GM12878 (cell line): ENCODE measurements around the gene RCHY1. TPM values are rescaled to one million over a fixed set of nuclear protein-coding genes. Genes with fewer than 3 reads are reported as not detected.

Source experiments
- ATAC-seq: fragments of 200-7000 bp; cut with Tn5 transposase; 3 replicates; pipeline ENCODE4 v1.9.1; 2020; ENCODE audit warnings: mild to moderate bottlenecking, moderate library complexity
- BruUV-seq: library from RNA; stranded (reverse); fragments of 400-500 nt; replicated peaks from 2 replicates; lab custom pipeline; 2021; lab: Mats Ljungman, UMichigan
- CTCF ChIA-PET: fragments of 300-600 bp; sonication (Branson Sonifier 250); formaldehyde crosslinking; extraction: SDS; loops from one replicate; lab custom pipeline; 2021; ENCODE audit warnings: inconsistent platforms; lab: Yijun Ruan, JAX
- POLR2A ChIA-PET: fragments of 350-600 bp; formaldehyde crosslinking; extraction: SDS; loops from one replicate; lab custom pipeline; 2021; ENCODE audit warnings: inconsistent platforms; lab: Charles Lee
- RAD21 ChIA-PET: fragments of 300-600 bp; sonication (Branson Sonifier 250); formaldehyde crosslinking; loops from one replicate; lab custom pipeline; 2023; ENCODE audit warnings: antibody characterized with exemption; ENCODE audit not compliant: unreplicated experiment; lab: Charles Lee
- SMC1A ChIA-PET: fragments of 300-600 bp; sonication (Branson Sonifier 250); formaldehyde crosslinking; loops from one replicate; lab custom pipeline; 2023; ENCODE audit not compliant: unreplicated experiment, uncharacterized antibody; lab: Charles Lee
- DNase-seq: peaks from one replicate; pipeline ENCODE4 v3.0.0-alpha.2; 2011; ENCODE audit warnings: low read depth, low spot score
- FAIRE-seq: peaks from 3 replicates; lab custom pipeline; 2011; peaks lifted over from hg19 to GRCh38; lab: Jason Lieb, UNC
- H2AFZ ChIP-seq: 2 replicates; pipeline ENCODE4 v1.6.0; 2011; ENCODE audit warnings: low read depth, low read length, control low read depth; ENCODE audit not compliant: control insufficient read depth
- H3K27ac ChIP-seq: 2 replicates; pipeline ENCODE4 v1.5.1; 2011; ENCODE audit warnings: control low read depth; ENCODE audit not compliant: control insufficient read depth, insufficient read depth
- H3K27me3 ChIP-seq, 2 experiments: replicated peaks in 1 of 2; 2 replicates each; pipeline versions ENCODE4 v1.6.0 to v1.6.1; 2011; ENCODE audit warnings: low read length in 1 of 2; ENCODE audit not compliant: control insufficient read depth in 2 of 2, insufficient read depth in 2 of 2
- H3K36me3 ChIP-seq, 2 experiments: 2 replicates each; pipeline ENCODE4 v1.5.1; 2011; ENCODE audit warnings: low read length in 1 of 2; ENCODE audit not compliant: control insufficient read depth in 2 of 2, insufficient read depth in 2 of 2
- H3K4me1 ChIP-seq: 2 replicates; pipeline ENCODE4 v1.6.1; 2011; ENCODE audit warnings: mild to moderate bottlenecking, low read length, moderate library complexity, mixed read lengths; ENCODE audit not compliant: control insufficient read depth, insufficient read depth
- H3K4me2 ChIP-seq: 2 replicates; pipeline ENCODE4 v1.6.0; 2011; ENCODE audit warnings: control low read depth; ENCODE audit not compliant: control insufficient read depth, insufficient read depth
- H3K4me3 ChIP-seq: fragments of 200-600 bp; sonication (generic); 2 replicates; pipeline ENCODE4 v1.5.1; 2016
- H3K79me2 ChIP-seq: 2 replicates; pipeline ENCODE4 v1.6.0; 2011; ENCODE audit warnings: low read length; ENCODE audit not compliant: control insufficient read depth, insufficient read depth
- H3K9ac ChIP-seq: 2 replicates; pipeline ENCODE4 v1.8.0; 2011; ENCODE audit warnings: low read length, control low read depth, mixed read lengths; ENCODE audit not compliant: control insufficient read depth, insufficient read depth
- H3K9me3 ChIP-seq: replicated peaks from 3 replicates; pipeline ENCODE4 v1.5.1; 2011; ENCODE audit warnings: mild to moderate bottlenecking, low read length; ENCODE audit not compliant: control insufficient read depth, insufficient read depth
- H4K20me1 ChIP-seq: 2 replicates; pipeline ENCODE4 v1.6.0; 2011; ENCODE audit not compliant: control insufficient read depth, insufficient read depth
- IKZF1 ChIP-seq: fragments of 450-650 bp; conservative IDR thresholded peaks from 2 replicates; pipeline ENCODE4 v1.6.1; 2017; ENCODE audit warnings: antibody characterized with exemption, mild to moderate bottlenecking
- IKZF2 ChIP-seq, 2 experiments: fragments of 450-650 bp; IDR thresholded peaks; 2 replicates each; pipeline ENCODE4 v1.6.1; 2017; ENCODE audit warnings: mild to moderate bottlenecking in 2 of 2, moderate library complexity in 2 of 2
- MEF2A ChIP-seq: IDR thresholded peaks from 2 replicates; pipeline ENCODE4 v1.6.1; 2011; ENCODE audit warnings: low read depth, mild to moderate bottlenecking, low read length, moderate library complexity; ENCODE audit not compliant: insufficient read depth
- MTA3 ChIP-seq: IDR thresholded peaks from 2 replicates; pipeline ENCODE4 v1.6.1; 2012; ENCODE audit warnings: low read length, inconsistent platforms, borderline replicate concordance
- PAX8 ChIP-seq: fragments of 450-650 bp; IDR thresholded peaks from 2 replicates; pipeline ENCODE4 v1.6.1; 2017; ENCODE audit warnings: mild to moderate bottlenecking, moderate library complexity
- POLR2AphosphoS2 ChIP-seq: IDR thresholded peaks from 2 replicates; pipeline ENCODE4 v1.6.1; 2011; ENCODE audit warnings: low read depth, mild to moderate bottlenecking, low read length, improper control_type of control experiment, moderate library complexity
- WGBS: methylation state at CpG from one replicate; pipeline ENCODE4 v1.1.6; 2016; ENCODE audit warnings: low lambda C conversion rate; ENCODE audit not compliant: insufficient replicate concordance, insufficient coverage; ENCODE audit errors: missing lambda C conversion rate; 5-methylcytosine and 5-hydroxymethylcytosine counted together
- in situ Hi-C: fragments of 300-500 bp; cut with MboI; formaldehyde crosslinking; loops from 9 replicates; pipeline ENCODE4 v1.14.3; 2018; ENCODE audit warnings: mixed read lengths
- intact Hi-C: fragments of 100-400 bp; cut with micrococcal nuclease; formaldehyde crosslinking; loops from one replicate; pipeline ENCODE4 v1.14.2; 2022; ENCODE audit not compliant: unreplicated experiment
- polyA plus RNA-seq, 11 experiments: library from polyadenylated mRNA; depleted of rRNA in 4 of 11; unstranded in 6 of 11; stranded (reverse) in 5 of 11; fragments of >200 nt; fragmentation: Nextera tagmentation in 4 of 11; fragmentation: Illumina TruSeq in 1 of 11; extraction: Ambion mirVana in 4 of 11; extraction: Trizol in 1 of 11; gene quantifications; 1 replicate in 1 of 11; 2 replicates in 10 of 11; pipeline versions ENCODE4 v1.2.1 to v1.2.3, GENCODE V29; 2011 to 2016; ENCODE audit warnings: inconsistent platforms in 2 of 11, missing spikeins in 2 of 11, low read depth in 1 of 11
- total RNA-seq, 4 experiments: library from RNA; depleted of rRNA in 3 of 4; stranded (reverse); fragments of >200 nt in 3 of 4; fragmentation: Illumina TruSeq in 1 of 4; extraction: Trizol in 1 of 4; gene quantifications; 2 replicates each; pipeline versions ENCODE4 v1.2.1 to v1.2.3, GENCODE V29; 2013 to 2021
- TF ChIP-seq, protein P1 (sequence below): IDR thresholded peaks from 2 replicates; pipeline ENCODE4 v1.6.1; 2012; ENCODE audit warnings: low read depth, low read length, improper control_type of control experiment
- TF ChIP-seq, protein P2 (sequence below): fragments of 450-650 bp; conservative IDR thresholded peaks from 2 replicates; pipeline ENCODE4 v1.6.1; 2017; ENCODE audit warnings: mild to moderate bottlenecking, moderate library complexity

RCHY1 gene
- total and polyA plus RNA-seq, 10 of the 15 experiments (the other 5 are each of a cell fraction or from before 2014, with no cell fraction given) = 12.0 to 50.6 (median 26.4) TPM

DNA sequence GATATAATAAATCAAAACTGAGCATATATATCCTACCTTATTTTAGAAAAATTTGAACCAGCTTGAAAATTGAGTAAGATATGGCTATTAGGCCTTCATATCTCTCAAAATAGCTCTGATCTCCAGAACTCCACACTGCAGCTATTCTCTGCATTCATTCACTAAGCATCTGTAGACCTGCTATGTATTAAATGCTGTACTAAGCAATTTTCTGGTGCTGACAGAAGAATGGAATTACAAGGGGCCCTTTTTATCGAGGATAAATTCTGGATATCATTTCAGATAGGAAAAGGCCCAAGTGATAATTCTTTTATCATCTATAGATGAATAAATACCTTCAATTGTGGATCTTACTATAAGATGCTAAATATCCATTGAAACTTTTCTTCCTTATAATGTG is 1.9 kb upstream of the RCHY1 start:
- ChIA-PET SMC1A (interaction anchor here (0.9 to 2.0 kb wide), 6 partner anchors 9 to 346 kb away, joined by 3 to 13 read pairs (median 3); no protein-coding TSS in a partner anchor), CTCF (interaction anchor here (0.6 to 1.9 kb wide), 5 partner anchors 12 to 186 kb away, joined by 3 to 5 read pairs (median 3); no protein-coding TSS in a partner anchor), POLR2A (interaction anchor here (1.9 to 2.8 kb wide), 3 partner anchors 10 to 211 kb away, joined by 6 to 11 read pairs (median 7); no protein-coding TSS in a partner anchor), RAD21 (interaction anchor here (1.2 to 1.3 kb wide), 3 partner anchors 10 to 331 kb away, joined by 3 to 4 read pairs (median 4); no protein-coding TSS in a partner anchor)
- H3K4me1 ChIP-seq = no peaks in the 10 kb centered on the region
- no TSS peak for BruUV-seq
- no peaks in the 10 kb centered on the region for H3K27me3 ChIP-seq
- FAIRE-seq (no peak), DNase-seq (no peak), ATAC-seq (no peak)
- peaks cover 42% of the 10 kb centered on the region for H3K79me2 ChIP-seq
- intact Hi-C loops = no loop called here
- WGBS = 91% methylated on average over 1 of the region's 1 CpG
- H3K4me3 ChIP-seq = peak overlapping the region; percentile 98; the same call in 1 of the 2 replicates
- in situ Hi-C loops = no loop called here
- peak overlapping the region; percentile 94 for H3K4me2 ChIP-seq
- H3K9me3 ChIP-seq = no peaks in the 10 kb centered on the region; the same call in 2 of the 3 replicates
- H4K20me1 ChIP-seq = no peaks in the 10 kb centered on the region
- H2AFZ ChIP-seq = no peak overlapping the region
- no peaks in the 10 kb centered on the region; a peak in 1 of 4 replicates for H3K36me3 ChIP-seq
- TF ChIP-seq POLR2AphosphoS2 (no peak), PAX8 (no peak)
- no peak overlapping the region for H3K9ac ChIP-seq
- H3K27ac ChIP-seq = no peak overlapping the region

DNA sequence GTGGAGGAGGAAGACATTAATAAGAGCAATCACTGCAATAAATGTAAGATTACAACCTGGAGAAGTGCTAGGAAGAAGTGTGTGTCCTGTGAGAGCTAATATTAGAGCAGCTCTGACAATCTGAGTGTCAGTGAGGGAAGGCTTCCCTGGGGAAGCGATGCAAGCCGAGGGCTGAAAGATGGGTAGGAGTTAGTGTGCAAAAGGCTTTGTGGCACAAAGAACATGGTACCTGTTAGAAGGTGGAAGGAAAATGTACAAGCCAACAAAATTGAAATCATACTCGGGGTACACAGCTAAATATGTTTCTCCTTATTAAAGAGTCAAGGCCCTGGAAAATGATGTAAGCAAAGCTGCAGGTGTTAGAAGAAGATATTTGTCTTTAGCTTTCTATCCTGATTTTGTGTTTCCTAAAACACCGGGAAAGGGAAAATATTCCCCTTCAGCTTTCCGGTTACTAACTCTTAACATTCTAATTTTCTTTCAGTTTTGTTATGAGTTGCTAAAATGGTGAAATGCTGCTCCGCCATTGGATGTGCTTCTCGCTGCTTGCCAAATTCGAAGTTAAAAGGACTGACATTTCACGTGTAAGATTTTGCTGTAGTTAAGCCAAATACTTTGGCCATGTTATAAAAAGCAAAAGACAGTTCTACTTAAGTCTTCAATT is 878 bp upstream of the RCHY1 start:
- Histone ChIP-seq H3K27me3 (no peaks in the 10 kb centered on the region), H4K20me1 (no peaks in the 10 kb centered on the region), H2AFZ (peak overlapping the region; percentile 83), H3K27ac (peak overlapping the region; percentile 84), H3K36me3 (no peaks in the 10 kb centered on the region), H3K9ac (peak overlapping the region; percentile 75), H3K4me3 (peak overlapping the region; percentile 98), H3K4me1 (no peaks in the 10 kb centered on the region), H3K4me2 (peak overlapping the region; percentile 94), H3K9me3 (no peaks in the 10 kb centered on the region; the same call in 1 of the 3 replicates), H3K79me2 (peaks cover 52% of the 10 kb centered on the region)
- WGBS = 1% methylated on average over 9 of the region's 9 CpGs
- no TSS peak for BruUV-seq
- ChIA-PET CTCF (interaction anchor here (0.9 to 1.9 kb wide), 6 partner anchors 10 to 155 kb away, joined by 3 to 5 read pairs (median 4); no protein-coding TSS in a partner anchor), SMC1A (interaction anchor here (0.6 to 2.7 kb wide), 9 partner anchors 10 to 1330 kb away, joined by 3 to 13 read pairs (median 4); partner anchors contain the start of genes SDAD1 and USO1), POLR2A (interaction anchor here (0.8 to 2.8 kb wide), 7 partner anchors 10 to 511 kb away, joined by 3 to 22 read pairs (median 6); partner anchors contain the start of gene USO1), RAD21 (interaction anchor here (1.2 to 1.9 kb wide), 5 partner anchors 9 to 332 kb away, joined by 3 to 5 read pairs (median 4); partner anchors contain the start of gene USO1)
- in situ Hi-C loops = no loop called here
- intact Hi-C loops = loop anchor here (2.0 to 5.0 kb wide), 3 partner anchors 212 to 643 kb away; partner anchors contain the start of gene PARM1
- ATAC-seq (peak; percentile 10; the same call in 2 of the 3 replicates), FAIRE-seq (peak; percentile 85), DNase-seq (peak; percentile 32)
- TF ChIP-seq MEF2A (0 out of 2 replicates have a peak, but pooled peaks have one; percentile 6), MTA3 (peak; percentile 61), IKZF1 (peak; percentile 53), IKZF2 (IDR thresholded peaks at IDR 0.05) (peak; percentile 77 to 80)
- TF ChIP-seq, protein P1, sequence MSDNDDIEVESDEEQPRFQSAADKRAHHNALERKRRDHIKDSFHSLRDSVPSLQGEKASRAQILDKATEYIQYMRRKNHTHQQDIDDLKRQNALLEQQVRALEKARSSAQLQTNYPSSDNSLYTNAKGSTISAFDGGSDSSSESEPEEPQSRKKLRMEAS = no peak
- TF ChIP-seq, protein P2, sequence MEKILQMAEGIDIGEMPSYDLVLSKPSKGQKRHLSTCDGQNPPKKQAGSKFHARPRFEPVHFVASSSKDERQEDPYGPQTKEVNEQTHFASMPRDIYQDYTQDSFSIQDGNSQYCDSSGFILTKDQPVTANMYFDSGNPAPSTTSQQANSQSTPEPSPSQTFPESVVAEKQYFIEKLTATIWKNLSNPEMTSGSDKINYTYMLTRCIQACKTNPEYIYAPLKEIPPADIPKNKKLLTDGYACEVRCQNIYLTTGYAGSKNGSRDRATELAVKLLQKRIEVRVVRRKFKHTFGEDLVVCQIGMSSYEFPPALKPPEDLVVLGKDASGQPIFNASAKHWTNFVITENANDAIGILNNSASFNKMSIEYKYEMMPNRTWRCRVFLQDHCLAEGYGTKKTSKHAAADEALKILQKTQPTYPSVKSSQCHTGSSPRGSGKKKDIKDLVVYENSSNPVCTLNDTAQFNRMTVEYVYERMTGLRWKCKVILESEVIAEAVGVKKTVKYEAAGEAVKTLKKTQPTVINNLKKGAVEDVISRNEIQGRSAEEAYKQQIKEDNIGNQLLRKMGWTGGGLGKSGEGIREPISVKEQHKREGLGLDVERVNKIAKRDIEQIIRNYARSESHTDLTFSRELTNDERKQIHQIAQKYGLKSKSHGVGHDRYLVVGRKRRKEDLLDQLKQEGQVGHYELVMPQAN = peak; percentile 71; the same call in 1 of the 2 replicates
